HG03558 (cell line): ENCODE data around the gene FCMR.
"Not testable (repeated sequence)": the region's sequence is repeated elsewhere in the genome, so short reads cannot be mapped to it uniquely, and the experiment has no call there.

Experiments
- ATAC-seq: cut with Tn5 transposase; IDR thresholded peaks from one replicate; pipeline ENCODE4 v1.9.1; 2021; ENCODE audit warnings: moderate number of reproducible peaks; ENCODE audit not compliant: unreplicated experiment; ENCODE audit errors: extremely low read depth

FCMR gene

GRCh38 chr1:206882555-206882954 lies 39.2 kb downstream of the FCMR start:
- no peak for ATAC-seq

GRCh38 chr1:206880314-206880713 lies 41.4 kb downstream of the FCMR start:
- ATAC-seq, result no peak

- no peak for ATAC-seq
Measured at GRCh38 chr1:206878456-206878855, 43.3 kb downstream of the FCMR start.

GRCh38 chr1:206875752-206876377 lies 45.9 kb downstream of the FCMR start:
- ATAC-seq, result no peak

GRCh38 chr1:206873603-206874188 lies 48.0 kb downstream of the FCMR start:
- ATAC-seq, result no peak

- no peak for ATAC-seq
Measured at GRCh38 chr1:206872139-206872538, 49.6 kb downstream of the FCMR start.

- no peak for ATAC-seq
Measured at GRCh38 chr1:206868264-206868663, 53.5 kb downstream of the FCMR start.

- ATAC-seq, result no peak
Measured at GRCh38 chr1:206867716-206868115, 54.0 kb downstream of the FCMR start.

GRCh38 chr1:206867239-206867638 lies 54.5 kb downstream of the FCMR start:
- no peak for ATAC-seq

- no peak for ATAC-seq
Measured at GRCh38 chr1:206866062-206866461, 55.7 kb downstream of the FCMR start.

- no peak for ATAC-seq
Measured at GRCh38 chr1:206864939-206865671, 56.6 kb downstream of the FCMR start, which contains the start of gene IL20. IL20 (plus strand) TSS chr1:206865623; CDS start chr1:206865853, 230 bp downstream.

GRCh38 chr1:206863266-206863665 lies 58.5 kb downstream of the FCMR start:
- no peak for ATAC-seq

- no peak for ATAC-seq
Measured at GRCh38 chr1:206860165-206860564, 61.6 kb downstream of the FCMR start.

- no peak for ATAC-seq
Measured at GRCh38 chr1:206859082-206859521, 62.6 kb downstream of the FCMR start.

- ATAC-seq, result no peak
Measured at GRCh38 chr1:206856674-206857464, 64.9 kb downstream of the FCMR start.

- no peak for ATAC-seq
Measured at GRCh38 chr1:206855859-206856258, 65.9 kb downstream of the FCMR start.

- ATAC-seq, result no peak
Measured at GRCh38 chr1:206854401-206855129, 67.2 kb downstream of the FCMR start.

- ATAC-seq, result not testable (repeated sequence)
Measured at GRCh38 chr1:206853696-206854095, 68.0 kb downstream of the FCMR start.
